ENCODE data around the gene CBLN3.
"Not testable (repeated sequence)": the region's sequence is repeated elsewhere in the genome, so short reads cannot be mapped to it uniquely, and the experiment has no call there.

The CBLN3 gene

GRCh38 chr14:24429395-24430142 lies at the start of gene CBLN3, which contains the start of gene KHNYN:
TSS of gene CBLN3 (minus strand) at chr14:24429668. CDS start at chr14:24429054, 614 bp downstream.
TSS of gene KHNYN (plus strand) at chr14:24429954. CDS start at chr14:24430731, 777 bp downstream.
- DNase-seq = peak; percentile 91

- no peak for DNase-seq
These were observed 45.8 kb upstream of the CBLN3 start for GRCh38 chr14:24475261-24475660.

GRCh38 chr14:24473211-24473610 lies 43.7 kb upstream of the CBLN3 start:
- DNase-seq = no peak

- not testable (repeated sequence) for DNase-seq
These were observed 41.0 kb upstream of the CBLN3 start for GRCh38 chr14:24470450-24470849.

- no peak for DNase-seq
These were observed 36.3 kb upstream of the CBLN3 start for GRCh38 chr14:24465805-24466204.

- no peak for DNase-seq
These were observed 35.9 kb upstream of the CBLN3 start for GRCh38 chr14:24465368-24465767.

- DNase-seq = no peak
These were observed 34.7 kb upstream of the CBLN3 start for GRCh38 chr14:24463884-24464785.

GRCh38 chr14:24463017-24463883 lies 33.8 kb upstream of the CBLN3 start:
- no peak for DNase-seq

- DNase-seq = no peak
These were observed 31.9 kb upstream of the CBLN3 start for GRCh38 chr14:24461336-24461735.

GRCh38 chr14:24459331-24459730 lies 29.9 kb upstream of the CBLN3 start:
- no peak for DNase-seq

GRCh38 chr14:24458736-24459135 lies 29.3 kb upstream of the CBLN3 start:
- no peak for DNase-seq

GRCh38 chr14:24456980-24457379 lies 27.5 kb upstream of the CBLN3 start:
- no peak for DNase-seq

- DNase-seq = not testable (repeated sequence)
These were observed 21.4 kb upstream of the CBLN3 start for GRCh38 chr14:24450828-24451227.

- no peak for DNase-seq
These were observed 13.7 kb upstream of the CBLN3 start for GRCh38 chr14:24443053-24443665.

- DNase-seq = peak; percentile 99
These were observed 13.0 kb upstream of the CBLN3 start, which contains the start of gene SDR39U1 for GRCh38 chr14:24442240-24443052. TSS of gene SDR39U1 (minus strand) at chr14:24442776. CDS start at chr14:24442769, 7 bp downstream.

- no peak for DNase-seq
These were observed 12.4 kb upstream of the CBLN3 start for GRCh38 chr14:24441904-24442239.

- DNase-seq = no peak
These were observed 12.0 kb upstream of the CBLN3 start for GRCh38 chr14:24441485-24441884.

GRCh38 chr14:24440606-24441399 lies 11.3 kb upstream of the CBLN3 start:
- DNase-seq = no peak

GRCh38 chr14:24439830-24440605 lies 10.6 kb upstream of the CBLN3 start:
- DNase-seq = no peak

- DNase-seq = no peak
These were observed 9.8 kb upstream of the CBLN3 start for GRCh38 chr14:24439257-24439656.
